Measurements from ENCODE around the gene ABHD12.

- TF ChIP-seq NBN (IDR thresholded peaks at IDR 0.05) (no peak), JUND (IDR thresholded peaks at IDR 0.05; ENCODE audit: low read depth, low read length) (no peak), CHD2 (IDR thresholded peaks at IDR 0.05; ENCODE audit: borderline replicate concordance, low read depth, low read length) (no peak), GABPA (IDR thresholded peaks at IDR 0.05; ENCODE audit: low read depth) (no peak), EP300 (IDR thresholded peaks at IDR 0.05; ENCODE audit: borderline replicate concordance in 1 of 2, control insufficient read depth in 1 of 2, low read depth in 2 of 2, low read length in 2 of 2) (no peak), BCLAF1 (IDR thresholded peaks at IDR 0.05) (no peak), KDM1A (IDR thresholded peaks at IDR 0.05; ENCODE audit: borderline replicate concordance) (no peak), TCF3 (IDR thresholded peaks at IDR 0.05; ENCODE audit: borderline replicate concordance, insufficient read depth, low read depth, low read length) (no peak), ZNF274 (IDR thresholded peaks at IDR 0.05; ENCODE audit: insufficient read depth, insufficient read length) (no peak), CTCF (IDR thresholded peaks at IDR 0.05 in 2 of 3, conservative IDR thresholded peaks at IDR 0.05 in 1 of 3; ENCODE audit: control insufficient read depth in 2 of 3, extremely low read depth in 1 of 3, insufficient read depth in 1 of 3, low read depth in 3 of 3, low read length in 3 of 3) (no peak)
Observed at GRCh38 chr20:25340380-25340779, 50.3 kb downstream of the ABHD12 start.
